Forelimb muscle (tissue), 1 donor: Measurements from ENCODE around the gene SLC18B1. TPM values are rescaled to one million over a fixed set of nuclear protein-coding genes. Genes with fewer than 3 reads are reported as not detected.
A peak's percentile ranks its signal among the peaks of the same experiment; 100 is the strongest.

Experiments used
- DNase-seq: peaks from one replicate; pipeline ENCODE4 v3.0.0-alpha.2; 2013; ENCODE audit warnings: low read depth
- polyA plus RNA-seq: library from polyadenylated mRNA; unstranded; fragments of 120-200 nt; gene quantifications from one replicate; pipeline ENCODE4 v1.2.1, GENCODE V29; 2013; ENCODE audit not compliant: insufficient read length

The SLC18B1 gene
- polyA plus RNA-seq, 1 donor = 7.7 TPM

DNA sequence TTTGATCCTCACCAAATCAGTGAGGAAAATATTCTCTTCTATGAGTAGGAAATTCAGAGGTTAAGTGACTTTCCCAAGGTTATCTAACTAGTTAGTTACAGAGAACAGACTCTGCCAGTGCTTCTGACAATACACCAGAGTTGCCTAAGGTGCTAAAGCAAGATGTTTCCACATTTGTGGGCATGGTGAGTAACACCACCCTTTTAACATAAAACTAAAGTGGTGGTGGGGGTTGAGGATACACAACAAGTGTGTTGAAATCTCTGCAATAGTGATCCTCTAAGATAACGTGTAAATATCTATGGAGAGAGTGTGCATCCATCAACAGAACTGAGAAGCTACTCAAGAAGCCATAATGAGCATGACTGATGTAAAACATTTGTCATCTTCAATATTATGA is 52.4 kb downstream of the SLC18B1 start:
- no peak for DNase-seq

DNA sequence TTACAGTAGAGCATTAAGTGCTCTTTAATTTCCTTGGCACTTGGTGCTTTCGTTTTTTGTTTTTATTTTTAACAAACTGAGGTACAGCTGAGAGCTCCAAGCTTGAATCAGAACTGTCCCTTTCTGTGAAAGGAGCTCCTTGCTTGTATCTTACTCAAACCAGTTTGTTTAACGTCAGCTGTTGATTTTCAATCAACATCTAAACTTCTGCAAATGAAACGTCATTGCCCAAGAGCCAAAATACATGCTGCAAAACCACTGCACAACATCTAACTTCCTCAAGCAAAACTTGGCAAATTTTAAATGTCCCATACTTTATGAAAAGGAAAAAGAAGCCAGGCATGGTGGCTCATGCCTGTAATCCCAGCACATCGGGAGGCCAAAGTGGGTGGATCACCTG is 55.9 kb downstream of the SLC18B1 start:
- peak; percentile 19 for DNase-seq

DNA sequence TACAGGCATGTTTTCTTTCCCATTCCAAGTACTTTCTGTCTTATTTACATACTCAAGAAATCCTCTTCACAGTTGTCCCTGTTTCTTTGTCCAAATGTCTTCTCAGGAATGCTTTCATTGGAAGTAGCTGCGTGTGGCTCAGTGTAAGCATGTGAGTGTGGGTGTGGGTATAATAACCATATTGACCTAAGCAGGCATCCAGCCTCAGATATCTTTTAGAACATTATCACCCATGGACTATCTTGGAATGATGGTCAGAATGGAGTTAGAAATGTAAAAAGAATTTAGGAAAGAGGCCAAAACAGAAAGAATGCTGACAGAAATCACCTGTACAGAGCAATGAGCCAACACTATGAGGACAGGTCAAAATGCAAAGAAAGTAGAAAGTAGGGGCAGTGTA is 57.2 kb downstream of the SLC18B1 start:
- DNase-seq = no peak

DNA sequence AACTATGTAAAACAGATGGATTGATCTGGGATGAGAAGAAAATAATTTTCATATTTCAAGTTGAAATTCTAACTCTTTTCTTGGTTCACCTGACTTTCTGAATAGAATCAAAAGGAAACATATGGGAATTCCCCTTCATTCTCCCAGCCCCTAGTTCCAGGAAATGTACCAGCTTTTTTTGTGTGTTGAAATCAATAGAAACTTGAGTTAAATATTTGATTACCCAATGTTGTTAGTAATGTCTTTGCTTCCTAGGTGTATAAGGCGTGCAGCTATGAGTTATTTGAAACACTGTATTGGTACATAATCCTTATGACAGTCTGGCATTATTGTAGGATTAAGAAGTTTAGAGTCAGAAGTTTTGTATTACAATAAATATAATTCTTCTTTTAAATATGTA is 62.2 kb downstream of the SLC18B1 start:
- DNase-seq = no peak

DNA sequence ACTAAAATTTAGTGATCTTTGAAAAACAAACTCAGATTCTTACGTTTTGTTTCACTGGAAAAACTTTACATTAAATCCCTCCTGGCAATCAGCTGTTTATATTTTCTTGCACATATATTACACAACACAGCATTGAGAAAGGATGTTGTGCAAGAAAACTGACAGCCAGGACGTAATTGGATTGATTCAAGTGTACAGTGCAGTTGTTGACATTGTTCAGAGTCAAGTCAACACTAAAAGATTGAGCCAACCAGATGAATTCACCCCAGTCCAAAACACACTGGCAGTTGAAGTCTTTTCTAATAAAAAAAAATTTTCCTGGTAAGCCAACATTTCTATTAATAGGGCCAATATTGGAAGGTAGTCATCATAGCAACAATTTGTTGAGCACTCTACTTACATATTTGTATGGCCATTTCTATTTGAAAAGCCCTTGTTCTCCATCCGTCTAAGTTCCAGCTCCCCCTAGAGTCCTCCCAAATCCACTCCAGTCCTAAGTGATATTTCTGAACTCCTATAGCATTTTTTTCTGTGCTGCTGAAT is 63.7 kb downstream of the SLC18B1 start:
- DNase-seq = no peak

DNA sequence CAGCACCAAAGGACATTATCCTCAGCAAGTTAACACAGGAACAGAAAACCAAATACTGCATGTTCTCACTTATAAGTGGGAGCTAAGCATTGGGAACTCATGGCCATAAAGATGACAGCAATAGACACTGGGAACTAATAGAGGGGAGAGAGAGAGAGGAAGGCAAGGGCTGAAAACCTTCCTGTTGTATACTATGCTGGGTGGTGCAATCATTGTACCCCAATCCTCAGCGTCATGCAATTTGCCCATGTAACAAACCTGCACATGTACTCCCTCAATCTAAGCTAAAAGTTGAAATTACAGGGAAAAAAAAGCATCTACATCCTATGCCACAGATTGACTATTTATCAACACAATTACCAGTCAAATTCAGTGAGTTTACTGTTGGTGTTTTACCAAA is 64.6 kb downstream of the SLC18B1 start:
- DNase-seq = no peak

DNA sequence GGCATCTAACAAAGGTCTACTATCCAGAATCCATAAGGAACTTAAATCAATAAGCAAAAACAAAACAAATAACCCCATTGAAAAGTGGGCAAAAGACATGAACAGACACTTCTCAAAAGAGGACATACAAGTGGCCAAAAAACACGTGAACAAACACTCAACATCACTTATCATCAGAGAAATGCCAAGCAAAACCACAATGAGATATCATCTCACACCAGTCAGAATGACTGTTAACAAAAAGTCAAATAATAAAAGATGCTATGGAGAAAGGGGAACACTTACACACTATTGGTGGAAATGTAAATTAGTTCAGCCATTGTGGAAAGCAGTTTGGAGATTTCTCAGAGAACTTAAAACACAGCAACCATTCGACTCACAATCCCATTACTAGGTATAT is 65.2 kb downstream of the SLC18B1 start:
- no peak for DNase-seq

DNA sequence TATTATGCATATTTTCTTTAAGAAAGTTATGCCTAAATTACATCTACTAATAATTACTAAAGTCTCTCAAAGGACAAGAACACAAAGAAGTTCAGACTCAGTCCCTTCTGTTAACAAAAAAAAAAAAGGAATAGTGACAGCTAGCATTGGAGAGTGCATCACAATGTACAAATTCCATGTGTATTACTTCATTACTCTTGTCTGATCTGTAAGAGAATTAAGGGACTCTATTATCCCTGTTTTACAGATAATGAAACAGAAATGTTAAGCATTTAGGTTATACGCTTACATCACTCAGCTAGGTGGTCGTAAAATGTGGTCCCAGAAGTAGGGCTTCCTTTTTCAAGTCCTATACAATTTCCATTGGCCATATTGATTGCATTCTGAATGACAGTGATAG is 67.4 kb downstream of the SLC18B1 start:
- DNase-seq = no peak

DNA sequence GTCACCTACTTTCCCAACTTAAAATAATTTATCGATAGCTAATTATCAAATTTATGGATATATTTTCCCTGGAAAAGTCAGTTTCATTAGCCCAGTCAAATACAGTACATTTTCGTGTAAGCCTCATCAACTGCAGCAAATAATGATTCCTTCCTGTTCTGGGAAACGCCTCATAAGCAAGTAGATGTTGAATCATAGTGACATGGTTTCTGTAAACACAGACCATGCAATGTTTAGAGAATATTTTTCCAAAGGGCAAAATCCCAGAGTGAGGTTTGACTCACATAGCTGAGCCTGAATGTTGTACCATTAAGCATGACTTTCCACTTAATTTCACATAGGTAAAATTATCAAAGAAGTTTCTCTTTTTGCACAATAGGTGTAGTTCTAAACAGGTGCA is 67.9 kb downstream of the SLC18B1 start:
- no peak for DNase-seq

DNA sequence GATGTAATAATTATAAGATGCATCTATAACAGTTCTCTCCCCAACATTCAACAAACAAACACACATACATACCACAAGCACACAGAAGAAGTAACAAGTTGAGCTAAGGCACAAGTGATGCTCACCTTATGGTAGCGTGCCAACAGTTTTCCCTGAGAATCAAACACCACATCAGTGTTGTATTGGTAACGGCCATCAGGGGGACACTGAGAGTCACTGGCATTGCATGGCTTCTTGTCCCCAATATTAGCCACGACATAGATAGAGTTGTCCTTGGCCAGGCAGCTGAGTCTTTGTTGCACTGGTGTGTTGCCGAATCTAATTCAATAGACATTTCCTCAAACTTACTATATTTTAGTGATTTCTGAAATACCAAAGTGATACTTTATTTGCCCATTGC is 69.8 kb downstream of the SLC18B1 start:
- DNase-seq = no peak

DNA sequence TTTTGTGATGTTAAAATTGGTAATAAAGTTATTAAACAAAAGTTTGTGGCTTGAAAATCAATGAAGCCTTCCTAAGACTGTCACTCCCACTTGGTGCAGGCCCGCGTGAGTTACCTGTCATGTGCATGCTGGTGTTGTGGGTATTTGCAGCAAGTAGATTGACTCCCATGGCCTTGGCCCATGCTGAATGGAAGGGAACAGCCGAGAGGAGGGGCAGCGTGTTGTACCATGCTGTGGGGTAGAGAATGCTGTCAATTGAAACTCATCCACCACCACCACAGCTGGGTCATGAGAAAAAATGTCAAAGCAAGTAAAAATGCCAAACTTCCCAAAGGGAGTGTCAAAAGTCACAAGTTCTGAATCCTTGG is 71.8 kb downstream of the SLC18B1 start:
- DNase-seq = no peak

DNA sequence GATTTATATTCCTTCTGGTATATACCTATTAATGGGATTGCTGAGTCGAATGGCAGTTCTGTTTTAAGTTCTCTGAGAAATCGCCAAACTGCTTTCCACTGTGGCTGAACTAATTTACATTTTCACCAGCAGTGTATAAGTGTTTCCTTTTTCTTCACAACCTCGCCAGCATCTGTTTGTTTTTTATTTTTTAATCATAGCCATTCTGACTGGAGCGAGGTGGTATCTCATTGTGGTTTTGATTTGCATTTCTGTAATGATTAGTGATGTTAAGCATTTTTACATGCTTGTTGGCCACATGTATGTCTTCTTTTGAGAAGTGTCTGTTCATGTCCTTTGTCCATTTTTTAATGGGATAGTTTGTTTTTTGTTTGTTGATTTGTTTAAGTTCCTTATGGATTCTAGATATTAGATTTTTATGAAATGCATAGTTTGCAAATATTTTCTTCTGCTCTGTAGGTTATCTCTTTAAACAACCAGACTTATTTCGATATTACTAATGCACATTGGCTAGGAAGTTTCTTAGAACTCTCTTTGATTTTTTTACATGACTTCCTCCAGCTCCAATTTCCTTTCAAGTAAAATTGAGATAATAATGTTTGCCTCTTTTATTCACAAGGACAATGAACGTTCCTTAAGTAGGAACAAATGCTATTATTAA is 72.4 kb downstream of the SLC18B1 start:
- no peak for DNase-seq

DNA sequence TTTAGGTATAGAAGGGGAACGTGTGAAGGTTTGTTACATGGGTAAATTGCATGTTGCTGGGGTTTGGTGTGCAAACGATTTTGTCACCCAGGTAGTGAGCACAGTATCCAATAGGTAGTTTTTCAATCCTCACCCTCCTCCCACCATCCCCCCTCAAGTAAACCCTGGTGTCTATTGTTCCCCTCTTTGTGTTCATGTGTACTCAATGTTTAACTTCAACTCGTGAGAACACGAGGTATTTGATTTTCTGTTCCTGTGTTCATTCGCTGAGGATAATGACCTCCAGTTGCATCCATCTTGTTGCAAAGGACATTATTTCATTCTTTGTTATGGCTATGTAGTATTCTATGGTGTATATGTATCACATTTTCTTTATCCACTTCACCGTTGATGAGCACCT is 73.0 kb downstream of the SLC18B1 start:
- DNase-seq = no peak

DNA sequence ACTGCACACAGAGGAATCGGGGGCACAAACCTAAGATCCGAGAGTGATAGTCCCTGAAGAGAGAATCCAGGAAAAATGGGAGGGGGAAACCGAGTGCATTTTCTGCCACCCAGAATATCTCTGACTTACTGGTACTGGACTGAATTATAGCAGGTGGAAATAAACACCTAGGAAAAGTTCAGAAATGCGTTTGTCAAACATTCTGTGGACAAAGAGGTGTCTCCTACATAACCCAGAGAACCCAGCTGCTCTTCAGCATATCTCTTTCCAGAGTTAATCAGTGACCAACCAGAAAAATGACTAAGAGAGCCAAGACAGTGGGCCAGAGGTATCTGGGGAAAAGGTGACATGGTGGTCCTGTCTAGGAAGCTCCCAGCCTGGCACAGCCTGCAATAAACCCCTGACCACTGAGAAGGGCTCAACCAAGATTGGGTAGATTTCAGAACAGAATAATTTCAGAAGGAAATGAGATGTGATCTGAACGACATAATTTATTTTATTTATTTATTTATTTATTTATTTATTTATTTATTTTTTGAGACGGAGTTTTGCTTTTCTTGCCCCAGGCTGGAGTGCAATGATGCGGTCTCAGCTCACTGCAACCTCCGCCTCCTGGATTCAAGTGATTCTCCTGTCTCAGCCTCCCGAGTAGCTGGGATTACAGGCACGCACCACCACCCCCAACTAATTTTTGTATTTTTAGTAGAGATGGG is 78.5 kb downstream of the SLC18B1 start:
- DNase-seq = no peak

Other genes starting within 250 kb of the SLC18B1 start
- not detected for gene TAAR8, start 246.0 kb downstream of the SLC18B1 start, polyA plus RNA-seq
- gene TAAR6, start 228.3 kb downstream of the SLC18B1 start, polyA plus RNA-seq = not detected
- not detected for gene TAAR5, start 208.9 kb downstream of the SLC18B1 start, polyA plus RNA-seq
- gene TAAR2, start 174.4 kb downstream of the SLC18B1 start, polyA plus RNA-seq = not detected
- gene TAAR1, start 139.5 kb downstream of the SLC18B1 start, polyA plus RNA-seq = not detected
- gene VNN1, start 84.6 kb downstream of the SLC18B1 start, polyA plus RNA-seq = 0.28 TPM
- 0.29 TPM for gene VNN2, start 40.7 kb downstream of the SLC18B1 start, polyA plus RNA-seq
- 2,541 TPM for gene RPS12, start 15.9 kb upstream of the SLC18B1 start, polyA plus RNA-seq